Measurements from ENCODE around the gene ULK1. TPM values are rescaled to one million over a fixed set of nuclear protein-coding genes. Genes with fewer than 3 reads are reported as not detected.

The ULK1 gene
- polyA plus RNA-seq, 1 donor from 2014 or later, result 19.0 TPM

DNA sequence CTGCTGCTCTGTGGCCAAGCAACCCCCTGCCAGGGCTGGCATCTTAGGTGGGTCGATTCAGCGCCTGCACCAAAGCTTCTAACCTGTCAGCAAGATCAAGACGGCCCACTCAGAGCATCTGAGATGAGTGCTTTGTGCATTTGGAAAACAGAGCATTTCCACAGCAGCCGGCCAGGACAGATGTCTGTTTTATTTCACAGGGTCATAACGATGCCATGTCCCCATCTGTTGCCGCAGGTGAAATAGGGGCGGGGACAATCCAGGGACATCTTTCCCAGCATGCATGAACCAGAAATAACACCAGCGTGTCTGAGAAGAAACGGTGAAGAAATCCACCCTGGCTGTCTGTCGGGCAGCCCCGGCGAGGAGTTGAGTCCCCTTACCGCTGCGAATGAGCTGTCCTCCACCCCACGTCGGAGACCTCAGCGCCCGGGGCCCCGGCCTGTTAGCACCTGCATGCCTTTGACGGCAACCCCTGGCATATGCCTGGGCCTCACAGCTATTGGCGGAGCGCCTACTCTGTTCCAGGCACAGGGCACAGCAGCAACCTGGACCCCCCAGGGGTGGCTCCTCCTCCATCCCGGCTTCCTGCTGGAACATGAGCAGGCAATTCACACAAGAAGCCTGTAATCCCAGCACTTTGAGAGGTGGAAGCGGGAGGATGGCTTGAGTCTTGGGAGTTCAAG, 30.6 kb upstream of the ULK1 start:
- Histone ChIP-seq H3K27ac (ENCODE audit: low read length) (no peak overlapping the region), H3K9me2 (ENCODE audit: insufficient read depth, low read length) (no peaks in the 10 kb centered on the region), H3K9me3 (ENCODE audit: low read length) (no peaks in the 10 kb centered on the region), H3K36me3 (ENCODE audit: insufficient read depth, low read length) (no peaks in the 10 kb centered on the region), H3K4me3 (ENCODE audit: low read length) (no peak overlapping the region), H3K27me3 (ENCODE audit: insufficient read depth, low read depth, low read length) (no peaks in the 10 kb centered on the region), H3K79me2 (replicated peaks; ENCODE audit: insufficient read depth, low read length) (no peaks in the 10 kb centered on the region), H2AFZ (ENCODE audit: low read depth, low read length) (no peak overlapping the region), H4K20me1 (ENCODE audit: insufficient read depth) (no peaks in the 10 kb centered on the region), H3K9ac (ENCODE audit: low read length) (no peak overlapping the region), H3K4me2 (ENCODE audit: low read length) (no peak overlapping the region), H3F3A (ENCODE audit: insufficient read depth, low read length, poor library complexity, severe bottlenecking) (no peaks in the 10 kb centered on the region)
- TF ChIP-seq, protein P1, sequence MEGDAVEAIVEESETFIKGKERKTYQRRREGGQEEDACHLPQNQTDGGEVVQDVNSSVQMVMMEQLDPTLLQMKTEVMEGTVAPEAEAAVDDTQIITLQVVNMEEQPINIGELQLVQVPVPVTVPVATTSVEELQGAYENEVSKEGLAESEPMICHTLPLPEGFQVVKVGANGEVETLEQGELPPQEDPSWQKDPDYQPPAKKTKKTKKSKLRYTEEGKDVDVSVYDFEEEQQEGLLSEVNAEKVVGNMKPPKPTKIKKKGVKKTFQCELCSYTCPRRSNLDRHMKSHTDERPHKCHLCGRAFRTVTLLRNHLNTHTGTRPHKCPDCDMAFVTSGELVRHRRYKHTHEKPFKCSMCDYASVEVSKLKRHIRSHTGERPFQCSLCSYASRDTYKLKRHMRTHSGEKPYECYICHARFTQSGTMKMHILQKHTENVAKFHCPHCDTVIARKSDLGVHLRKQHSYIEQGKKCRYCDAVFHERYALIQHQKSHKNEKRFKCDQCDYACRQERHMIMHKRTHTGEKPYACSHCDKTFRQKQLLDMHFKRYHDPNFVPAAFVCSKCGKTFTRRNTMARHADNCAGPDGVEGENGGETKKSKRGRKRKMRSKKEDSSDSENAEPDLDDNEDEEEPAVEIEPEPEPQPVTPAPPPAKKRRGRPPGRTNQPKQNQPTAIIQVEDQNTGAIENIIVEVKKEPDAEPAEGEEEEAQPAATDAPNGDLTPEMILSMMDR (IDR thresholded peaks at IDR 0.05; ENCODE audit: poor library complexity, severe bottlenecking), result no peak
- TF ChIP-seq EP300 (conservative IDR thresholded peaks at IDR 0.05; ENCODE audit: poor library complexity, severe bottlenecking), result no peak
- TF ChIP-seq MXI1 (conservative IDR thresholded peaks at IDR 0.05; ENCODE audit: poor library complexity, severe bottlenecking), result no peak
- TF ChIP-seq, protein P2, sequence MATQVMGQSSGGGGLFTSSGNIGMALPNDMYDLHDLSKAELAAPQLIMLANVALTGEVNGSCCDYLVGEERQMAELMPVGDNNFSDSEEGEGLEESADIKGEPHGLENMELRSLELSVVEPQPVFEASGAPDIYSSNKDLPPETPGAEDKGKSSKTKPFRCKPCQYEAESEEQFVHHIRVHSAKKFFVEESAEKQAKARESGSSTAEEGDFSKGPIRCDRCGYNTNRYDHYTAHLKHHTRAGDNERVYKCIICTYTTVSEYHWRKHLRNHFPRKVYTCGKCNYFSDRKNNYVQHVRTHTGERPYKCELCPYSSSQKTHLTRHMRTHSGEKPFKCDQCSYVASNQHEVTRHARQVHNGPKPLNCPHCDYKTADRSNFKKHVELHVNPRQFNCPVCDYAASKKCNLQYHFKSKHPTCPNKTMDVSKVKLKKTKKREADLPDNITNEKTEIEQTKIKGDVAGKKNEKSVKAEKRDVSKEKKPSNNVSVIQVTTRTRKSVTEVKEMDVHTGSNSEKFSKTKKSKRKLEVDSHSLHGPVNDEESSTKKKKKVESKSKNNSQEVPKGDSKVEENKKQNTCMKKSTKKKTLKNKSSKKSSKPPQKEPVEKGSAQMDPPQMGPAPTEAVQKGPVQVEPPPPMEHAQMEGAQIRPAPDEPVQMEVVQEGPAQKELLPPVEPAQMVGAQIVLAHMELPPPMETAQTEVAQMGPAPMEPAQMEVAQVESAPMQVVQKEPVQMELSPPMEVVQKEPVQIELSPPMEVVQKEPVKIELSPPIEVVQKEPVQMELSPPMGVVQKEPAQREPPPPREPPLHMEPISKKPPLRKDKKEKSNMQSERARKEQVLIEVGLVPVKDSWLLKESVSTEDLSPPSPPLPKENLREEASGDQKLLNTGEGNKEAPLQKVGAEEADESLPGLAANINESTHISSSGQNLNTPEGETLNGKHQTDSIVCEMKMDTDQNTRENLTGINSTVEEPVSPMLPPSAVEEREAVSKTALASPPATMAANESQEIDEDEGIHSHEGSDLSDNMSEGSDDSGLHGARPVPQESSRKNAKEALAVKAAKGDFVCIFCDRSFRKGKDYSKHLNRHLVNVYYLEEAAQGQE (IDR thresholded peaks at IDR 0.05; ENCODE audit: borderline replicate concordance), result no peak
- no peak for TF ChIP-seq RAD21 (conservative IDR thresholded peaks at IDR 0.05)
- no peak for TF ChIP-seq TAF1 (IDR thresholded peaks at IDR 0.05; ENCODE audit: low read depth)
- TF ChIP-seq POLR2AphosphoS5 (IDR thresholded peaks at IDR 0.05), result no peak
- TF ChIP-seq SMC3 (conservative IDR thresholded peaks at IDR 0.05; ENCODE audit: poor library complexity), result no peak
- no peak for TF ChIP-seq EZH2 (IDR thresholded peaks at IDR 0.05; ENCODE audit: borderline replicate concordance, insufficient read depth, low read length, poor library complexity, severe bottlenecking)

DNA sequence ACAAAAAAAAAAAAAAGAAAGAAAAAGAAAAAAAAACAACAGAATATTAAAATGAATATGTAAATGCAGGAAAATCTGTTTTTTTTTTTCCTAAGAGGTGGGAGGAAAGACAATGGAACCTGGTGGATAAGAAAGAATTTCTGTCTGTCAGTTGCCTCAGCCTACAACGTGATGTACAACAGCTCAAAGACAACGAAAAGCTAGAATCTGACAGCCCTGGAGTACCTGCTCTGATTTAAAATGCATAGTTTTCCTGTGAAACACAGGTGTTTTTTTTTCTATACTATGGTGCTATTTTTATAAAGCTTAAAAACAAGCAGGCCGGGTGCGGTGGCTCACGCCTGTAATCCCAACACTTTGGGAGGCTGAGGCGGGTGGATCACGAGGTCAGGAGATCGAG, 30.0 kb upstream of the ULK1 start:
- Histone ChIP-seq H3K9ac (ENCODE audit: low read length) (no peak overlapping the region), H3K27ac (ENCODE audit: low read length) (no peak overlapping the region), H3K9me3 (ENCODE audit: low read length) (no peaks in the 10 kb centered on the region), H3K27me3 (ENCODE audit: insufficient read depth, low read depth, low read length) (no peaks in the 10 kb centered on the region), H2AFZ (ENCODE audit: low read depth, low read length) (no peak overlapping the region), H3K4me2 (ENCODE audit: low read length) (no peak overlapping the region), H4K20me1 (ENCODE audit: insufficient read depth) (no peaks in the 10 kb centered on the region), H3K4me3 (ENCODE audit: low read length) (no peak overlapping the region), H3K79me2 (replicated peaks; ENCODE audit: insufficient read depth, low read length) (no peaks in the 10 kb centered on the region), H3F3A (ENCODE audit: insufficient read depth, low read length, poor library complexity, severe bottlenecking) (no peaks in the 10 kb centered on the region), H3K36me3 (ENCODE audit: insufficient read depth, low read length) (no peaks in the 10 kb centered on the region), H3K9me2 (ENCODE audit: insufficient read depth, low read length) (no peaks in the 10 kb centered on the region)
- TF ChIP-seq, protein P2 (IDR thresholded peaks at IDR 0.05; ENCODE audit: borderline replicate concordance), result no peak
- no peak for TF ChIP-seq MXI1 (conservative IDR thresholded peaks at IDR 0.05; ENCODE audit: poor library complexity, severe bottlenecking)
- TF ChIP-seq SMC3 (conservative IDR thresholded peaks at IDR 0.05; ENCODE audit: poor library complexity), result no peak
- TF ChIP-seq TAF1 (IDR thresholded peaks at IDR 0.05; ENCODE audit: low read depth), result no peak
- no peak for TF ChIP-seq EZH2 (IDR thresholded peaks at IDR 0.05; ENCODE audit: borderline replicate concordance, insufficient read depth, low read length, poor library complexity, severe bottlenecking)
- no peak for TF ChIP-seq RAD21 (conservative IDR thresholded peaks at IDR 0.05)
- no peak for TF ChIP-seq POLR2AphosphoS5 (IDR thresholded peaks at IDR 0.05)
- TF ChIP-seq EP300 (conservative IDR thresholded peaks at IDR 0.05; ENCODE audit: poor library complexity, severe bottlenecking), result no peak
- TF ChIP-seq, protein P1 (IDR thresholded peaks at IDR 0.05; ENCODE audit: poor library complexity, severe bottlenecking), result no peak
